Endothelial cell of umbilical vein (primary cell): ENCODE results near the gene HSP90AB1. TPM values are rescaled to one million over a fixed set of nuclear protein-coding genes. Genes with fewer than 3 reads are reported as not detected.

ENCODE experiments used
- BruUV-seq: library from RNA; stranded (reverse); fragments of 400-500 nt; replicated peaks from 2 replicates; lab custom pipeline; 2021; lab: Mats Ljungman, UMichigan
- CTCF ChIA-PET: fragments of 300-600, 350-600 bp; sonication (Branson Sonifier 250); formaldehyde crosslinking; loops from one replicate; lab custom pipeline; 2021; ENCODE audit warnings: antibody characterized with exemption, inconsistent platforms; lab: Charles Lee
- POLR2A ChIA-PET: fragments of 300-600, 350-600 bp; sonication (Branson Sonifier 250); formaldehyde crosslinking; loops from one replicate; lab custom pipeline; 2021; ENCODE audit warnings: antibody characterized with exemption, inconsistent platforms; lab: Charles Lee
- DNase-seq: peaks from one replicate; pipeline ENCODE4 v3.0.0-alpha.2; 2011; ENCODE audit warnings: low read depth, low spot score
- FAIRE-seq: peaks from 2 replicates; lab custom pipeline; 2011; peaks lifted over from hg19 to GRCh38; lab: Jason Lieb, UNC
- H2AFZ ChIP-seq: 2 replicates; pipeline ENCODE4 v1.6.0; 2012; ENCODE audit warnings: low read depth, low read length, control low read depth, inconsistent platforms
- H3K27ac ChIP-seq: 2 replicates; pipeline ENCODE4 v1.5.1; 2011; ENCODE audit warnings: low read depth, mild to moderate bottlenecking, control low read depth, low read length, moderate library complexity; ENCODE audit not compliant: insufficient read depth
- H3K27me3 ChIP-seq, 2 experiments: 2 replicates each; pipeline versions ENCODE4 v1.6.0 to v1.6.1; 2011; ENCODE audit warnings: low read length in 2 of 2, mixed read lengths in 1 of 2; ENCODE audit not compliant: control insufficient read depth in 2 of 2, insufficient read depth in 2 of 2
- H3K36me3 ChIP-seq, 2 experiments: 2 replicates in 1 of 2; 3 replicates in 1 of 2; pipeline ENCODE4 v1.5.1; 2011; ENCODE audit warnings: low read length in 2 of 2, mild to moderate bottlenecking in 1 of 2, moderate library complexity in 1 of 2; ENCODE audit not compliant: control insufficient read depth in 2 of 2, insufficient read depth in 2 of 2; ENCODE audit errors: extremely low read depth in 1 of 2
- H3K4me1 ChIP-seq: 3 replicates; pipeline ENCODE4 v1.5.1; 2011; ENCODE audit warnings: mild to moderate bottlenecking, low read length; ENCODE audit not compliant: control insufficient read depth, insufficient read depth; ENCODE audit errors: extremely low read depth
- H3K4me2 ChIP-seq: 2 replicates; pipeline ENCODE4 v1.6.1; 2011; ENCODE audit warnings: low read length, control low read depth, mixed read lengths; ENCODE audit not compliant: insufficient read depth
- H3K4me3 ChIP-seq, 3 experiments: fragments of 200-600 bp in 1 of 3; sonication (generic), shearing (Covaris generic) in 1 of 3; replicated peaks in 1 of 3; 2 replicates each; pipeline ENCODE4 v1.5.1; 2011 to 2016; ENCODE audit warnings: control low read depth in 3 of 3, low read length in 3 of 3, mild to moderate bottlenecking in 2 of 3, inconsistent platforms in 1 of 3, low read depth in 1 of 3, moderate library complexity in 1 of 3; ENCODE audit not compliant: insufficient read depth in 1 of 3
- H3K79me2 ChIP-seq: 2 replicates; pipeline ENCODE4 v1.6.0; 2012; ENCODE audit warnings: low read length, inconsistent platforms; ENCODE audit not compliant: control insufficient read depth, insufficient read depth
- H3K9ac ChIP-seq: replicated peaks from 2 replicates; pipeline ENCODE3; 2011; ENCODE audit warnings: low read length, control low read depth; ENCODE audit not compliant: insufficient read depth; ENCODE audit errors: extremely low read depth
- H3K9me1 ChIP-seq: replicated peaks from 3 replicates; pipeline ENCODE4 v1.6.0; 2011; ENCODE audit warnings: mild to moderate bottlenecking, low read length; ENCODE audit not compliant: control insufficient read depth, insufficient read depth; ENCODE audit errors: extremely low read depth
- H3K9me3 ChIP-seq: replicated peaks from 2 replicates; pipeline ENCODE4 v1.5.1; 2012; ENCODE audit warnings: low read length, inconsistent platforms; ENCODE audit not compliant: control insufficient read depth, insufficient read depth
- H4K20me1 ChIP-seq: replicated peaks from 2 replicates; pipeline ENCODE3; 2011; ENCODE audit warnings: mild to moderate bottlenecking, low read length; ENCODE audit not compliant: control insufficient read depth, insufficient read depth; ENCODE audit errors: extremely low read depth
- EZH2 ChIP-seq: IDR thresholded peaks from 2 replicates; pipeline ENCODE4 v1.6.1; 2012; ENCODE audit warnings: borderline replicate concordance, low read depth, mild to moderate bottlenecking, moderate library complexity, low read length, inconsistent platforms; ENCODE audit not compliant: severe bottlenecking
- FOS ChIP-seq: IDR thresholded peaks from 2 replicates; pipeline ENCODE4 v1.6.1; 2011; ENCODE audit warnings: mild to moderate bottlenecking, low read length, moderate library complexity, borderline replicate concordance; ENCODE audit not compliant: insufficient read depth
- GATA2 ChIP-seq: IDR thresholded peaks from 2 replicates; pipeline ENCODE4 v1.7.0; 2011; ENCODE audit warnings: low read depth, mild to moderate bottlenecking, moderate library complexity, mixed read lengths, low read length; ENCODE audit not compliant: insufficient read length, insufficient read depth
- JUN ChIP-seq: IDR thresholded peaks from 2 replicates; pipeline ENCODE4 v1.6.1; 2011; ENCODE audit warnings: borderline replicate concordance, low read depth; ENCODE audit not compliant: insufficient read length, insufficient read depth
- MYC ChIP-seq: IDR thresholded peaks from one replicate; pipeline ENCODE4 v1.6.1; 2011; ENCODE audit warnings: mild to moderate bottlenecking, low read depth, low read length
- POLR2A ChIP-seq: IDR thresholded peaks from 2 replicates; pipeline ENCODE4 v1.6.1; 2012; ENCODE audit warnings: low read depth, mild to moderate bottlenecking, control low read depth, low read length
- POLR2AphosphoS5 ChIP-seq: IDR thresholded peaks from 2 replicates; pipeline ENCODE4 v1.6.1; 2012; ENCODE audit warnings: low read depth, mild to moderate bottlenecking, control low read depth, low read length, moderate library complexity; ENCODE audit not compliant: insufficient read depth
- dilution Hi-C: fragments of 300-500 bp; cut with MboI; formaldehyde crosslinking; loops from one replicate; pipeline ENCODE4 v1.15.0; 2019; ENCODE audit warnings: low sequenced_read_pairs; ENCODE audit not compliant: extremely low pct_ligation_motif_present
- intact Hi-C: fragments of 100-400 bp; cut with micrococcal nuclease; formaldehyde crosslinking; loops from one replicate; pipeline ENCODE4 v1.10.0; 2022
- polyA plus RNA-seq, 4 experiments: library from polyadenylated mRNA; depleted of rRNA in 3 of 4; stranded (reverse) in 3 of 4; unstranded in 1 of 4; fragments of >200 nt; gene quantifications; 2 replicates each; pipeline versions ENCODE4 v1.2.1 to v1.2.3, GENCODE V29; 2011 to 2012; ENCODE audit warnings: missing spikeins in 1 of 4
- total RNA-seq: library from RNA; stranded (reverse); gene quantifications from 2 replicates; pipeline ENCODE4 v1.2.3, GENCODE V29; 2021
- TF ChIP-seq, protein P1 (sequence below): IDR thresholded peaks from 2 replicates; pipeline ENCODE4 v1.6.1; 2011; ENCODE audit not compliant: insufficient read depth, insufficient read length
- TF ChIP-seq, protein P2 (sequence below), 2 donors: IDR thresholded peaks; 1 replicate in 1 of 2; 2 replicates in 1 of 2; pipeline ENCODE4 v1.5.1; 2011; ENCODE audit warnings: low read length in 2 of 2, mild to moderate bottlenecking in 2 of 2, moderate library complexity in 2 of 2, control low read depth in 1 of 2, inconsistent platforms in 1 of 2, low read depth in 1 of 2; ENCODE audit not compliant: insufficient read depth in 1 of 2; ENCODE audit errors: extremely low read depth in 1 of 2

HSP90AB1 gene
- total and polyA plus RNA-seq, 2 donors (not counting 3 experiments of a cell fraction or from before 2014, with no cell fraction given), result 824 to 1,201 TPM

DNA sequence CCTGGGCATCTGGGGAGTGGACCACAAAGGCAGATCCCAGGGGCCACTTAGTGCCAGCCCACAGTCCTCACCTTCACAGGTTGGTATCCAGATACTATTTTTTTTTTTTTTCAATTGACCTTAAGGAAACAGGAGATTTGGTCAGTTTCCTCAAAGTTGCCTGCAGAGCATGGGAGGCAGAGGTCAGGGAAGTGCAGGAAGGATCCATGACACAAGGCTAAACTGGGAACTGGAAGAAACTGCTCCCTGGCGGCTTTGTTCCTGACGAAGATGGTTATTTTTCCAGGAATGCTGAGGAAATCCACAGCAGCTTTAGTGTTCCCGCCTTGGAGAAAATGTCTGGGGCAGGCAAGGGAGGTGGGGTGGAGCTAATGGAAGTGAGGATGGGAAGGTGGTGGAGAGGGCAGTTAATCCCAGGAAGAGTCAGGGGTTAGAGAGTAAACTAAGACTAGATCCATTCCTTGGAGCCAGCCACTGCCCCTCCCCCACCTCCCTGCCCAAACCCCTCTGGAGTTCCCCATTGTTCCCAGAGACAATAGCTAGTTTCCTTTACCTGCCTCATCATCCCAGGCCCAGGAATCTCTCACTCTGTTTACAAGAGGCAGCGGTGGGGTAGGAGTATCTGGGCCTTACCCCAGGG, 44.4 kb upstream of the HSP90AB1 start:
- peaks cover 14% of the 10 kb centered on the region for H3K4me1 ChIP-seq
- DNase-seq (no peak), FAIRE-seq (peak; percentile 75)
- ChIA-PET POLR2A (no interaction called here), CTCF (interaction anchor here (0.7 to 1.0 kb wide), 3 partner anchors 10 to 29 kb away, joined by 3 to 5 read pairs (median 3); no protein-coding TSS in a partner anchor)
- H3K9me1 ChIP-seq, result no peaks in the 10 kb centered on the region
- BruUV-seq, result no TSS peak
- TF ChIP-seq GATA2, result no peak
- TF ChIP-seq JUN, result no peak
- TF ChIP-seq POLR2AphosphoS5, result no peak
- peak overlapping the region; percentile 14 for H2AFZ ChIP-seq
- no peak overlapping the region for H3K4me3 ChIP-seq
- H3K27me3 ChIP-seq, result no peaks in the 10 kb centered on the region
- H4K20me1 ChIP-seq, result no peaks in the 10 kb centered on the region
- H3K9me3 ChIP-seq, result no peaks in the 10 kb centered on the region
- no peak overlapping the region for H3K27ac ChIP-seq
- intact Hi-C loops (no loop called here), dilution Hi-C loops (no loop called here)
- H3K4me2 ChIP-seq, result no peak overlapping the region
- H3K36me3 ChIP-seq, result no peaks in the 10 kb centered on the region
- no peaks in the 10 kb centered on the region for H3K79me2 ChIP-seq
- no peak overlapping the region for H3K9ac ChIP-seq

DNA sequence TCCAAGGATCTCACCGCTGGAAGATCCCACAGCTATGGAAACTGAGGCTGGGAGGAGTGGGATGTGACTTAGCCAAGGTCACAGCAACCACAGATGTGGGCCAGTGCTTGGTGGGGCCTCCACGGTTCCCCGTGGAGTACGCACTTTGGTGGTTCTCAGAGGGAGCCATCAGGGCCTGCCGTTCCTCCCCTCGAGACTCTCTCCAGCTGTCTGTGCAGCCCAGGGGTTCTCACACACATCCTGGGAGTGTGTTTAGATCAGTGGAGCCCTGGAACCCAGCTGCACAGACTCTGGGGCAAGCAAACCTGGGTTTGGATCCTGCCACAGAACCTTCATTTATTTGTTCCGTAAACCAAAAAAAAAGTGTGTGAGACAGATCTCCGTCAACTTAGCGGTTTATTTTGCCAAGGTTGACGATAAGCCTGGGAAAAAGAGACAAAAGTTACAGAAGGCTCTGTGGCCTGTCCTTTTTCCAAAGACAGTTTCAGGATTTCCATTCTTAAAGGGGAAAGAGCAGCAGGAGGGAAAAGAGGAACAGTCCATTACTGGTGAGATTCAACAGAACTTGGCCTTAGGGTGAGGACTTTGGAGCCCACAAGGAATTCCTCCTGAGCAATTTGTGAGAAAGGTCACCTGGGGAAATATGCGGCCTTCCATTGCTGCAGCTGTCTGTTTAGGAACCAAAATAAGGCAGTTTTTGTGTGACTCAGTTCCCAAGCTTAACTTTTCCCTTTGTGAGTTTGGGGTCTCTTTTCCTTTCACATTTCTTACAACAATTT, 43.7 kb upstream of the HSP90AB1 start:
- no TSS peak for BruUV-seq
- POLR2A ChIA-PET, result no interaction called here
- Histone ChIP-seq H3K27me3 (no peaks in the 10 kb centered on the region), H3K36me3 (no peaks in the 10 kb centered on the region), H3K4me1 (peaks cover 14% of the 10 kb centered on the region), H3K4me2 (no peak overlapping the region), H3K9ac (no peak overlapping the region), H3K79me2 (no peaks in the 10 kb centered on the region), H3K9me3 (no peaks in the 10 kb centered on the region), H3K27ac (no peak overlapping the region), H2AFZ (no peak overlapping the region), H3K4me3 (no peak overlapping the region), H3K9me1 (no peaks in the 10 kb centered on the region), H4K20me1 (no peaks in the 10 kb centered on the region)
- dilution Hi-C loops (no loop called here), intact Hi-C loops (no loop called here)
- CTCF ChIA-PET, result interaction anchor here (0.7 to 1.0 kb wide), 3 partner anchors 11 to 30 kb away, joined by 3 to 5 read pairs (median 3); no protein-coding TSS in a partner anchor
- FAIRE-seq, result no peak
- no peak for TF ChIP-seq MYC
- TF ChIP-seq, protein P1, sequence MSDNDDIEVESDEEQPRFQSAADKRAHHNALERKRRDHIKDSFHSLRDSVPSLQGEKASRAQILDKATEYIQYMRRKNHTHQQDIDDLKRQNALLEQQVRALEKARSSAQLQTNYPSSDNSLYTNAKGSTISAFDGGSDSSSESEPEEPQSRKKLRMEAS, result no peak
- no peak for TF ChIP-seq JUN
- no peak for TF ChIP-seq GATA2
- no peak for TF ChIP-seq POLR2AphosphoS5
- TF ChIP-seq POLR2A, result no peak
- no peak for TF ChIP-seq FOS
- TF ChIP-seq, protein P2, sequence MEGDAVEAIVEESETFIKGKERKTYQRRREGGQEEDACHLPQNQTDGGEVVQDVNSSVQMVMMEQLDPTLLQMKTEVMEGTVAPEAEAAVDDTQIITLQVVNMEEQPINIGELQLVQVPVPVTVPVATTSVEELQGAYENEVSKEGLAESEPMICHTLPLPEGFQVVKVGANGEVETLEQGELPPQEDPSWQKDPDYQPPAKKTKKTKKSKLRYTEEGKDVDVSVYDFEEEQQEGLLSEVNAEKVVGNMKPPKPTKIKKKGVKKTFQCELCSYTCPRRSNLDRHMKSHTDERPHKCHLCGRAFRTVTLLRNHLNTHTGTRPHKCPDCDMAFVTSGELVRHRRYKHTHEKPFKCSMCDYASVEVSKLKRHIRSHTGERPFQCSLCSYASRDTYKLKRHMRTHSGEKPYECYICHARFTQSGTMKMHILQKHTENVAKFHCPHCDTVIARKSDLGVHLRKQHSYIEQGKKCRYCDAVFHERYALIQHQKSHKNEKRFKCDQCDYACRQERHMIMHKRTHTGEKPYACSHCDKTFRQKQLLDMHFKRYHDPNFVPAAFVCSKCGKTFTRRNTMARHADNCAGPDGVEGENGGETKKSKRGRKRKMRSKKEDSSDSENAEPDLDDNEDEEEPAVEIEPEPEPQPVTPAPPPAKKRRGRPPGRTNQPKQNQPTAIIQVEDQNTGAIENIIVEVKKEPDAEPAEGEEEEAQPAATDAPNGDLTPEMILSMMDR (IDR thresholded peaks at IDR 0.05; ENCODE audit: extremely low read depth in 1 of 2, insufficient read depth in 1 of 2, low read depth in 1 of 2, low read length in 2 of 2), result no peak
- TF ChIP-seq EZH2, result no peak
- no peak for DNase-seq
